ENCODE measurements around the gene FRY.

Gene FRY

GRCh38 chr13:32179708-32180107 lies 148.1 kb downstream of the FRY start:
- DNase-seq: peak; percentile 32

- DNase-seq: no peak
These were observed 156.1 kb downstream of the FRY start for GRCh38 chr13:32187651-32188050.

- no peak for DNase-seq
These were observed 160.0 kb downstream of the FRY start for GRCh38 chr13:32191452-32191998.

GRCh38 chr13:32195713-32196112 lies 164.1 kb downstream of the FRY start:
- no peak for DNase-seq

GRCh38 chr13:32199168-32199567 lies 167.6 kb downstream of the FRY start:
- no peak for DNase-seq

GRCh38 chr13:32200741-32201140 lies 169.2 kb downstream of the FRY start:
- DNase-seq: no peak

- DNase-seq: no peak
These were observed 170.2 kb downstream of the FRY start for GRCh38 chr13:32201809-32202208.

- DNase-seq: no peak
These were observed 170.7 kb downstream of the FRY start for GRCh38 chr13:32202268-32202667.

GRCh38 chr13:32203221-32203620 lies 171.6 kb downstream of the FRY start:
- no peak for DNase-seq

- no peak for DNase-seq
These were observed 172.2 kb downstream of the FRY start for GRCh38 chr13:32203736-32204135.

- peak; percentile 69 for DNase-seq
These were observed 174.0 kb downstream of the FRY start for GRCh38 chr13:32205431-32206096.

GRCh38 chr13:32206097-32206740 lies 174.6 kb downstream of the FRY start:
- peak; percentile 47 for DNase-seq

GRCh38 chr13:32208860-32209259 lies 177.3 kb downstream of the FRY start:
- DNase-seq: no peak

GRCh38 chr13:32209652-32210051 lies 178.1 kb downstream of the FRY start:
- DNase-seq: no peak

GRCh38 chr13:32210101-32210500 lies 178.5 kb downstream of the FRY start:
- DNase-seq: no peak

- DNase-seq: peak; percentile 21
These were observed 180.2 kb downstream of the FRY start for GRCh38 chr13:32211813-32212212.

GRCh38 chr13:32212421-32212820 lies 180.8 kb downstream of the FRY start:
- DNase-seq: no peak

GRCh38 chr13:32213626-32214025 lies 182.1 kb downstream of the FRY start:
- DNase-seq: peak; percentile 71

GRCh38 chr13:32214071-32214470 lies 182.5 kb downstream of the FRY start:
- DNase-seq: peak; percentile 92

- DNase-seq: no peak
These were observed 184.7 kb downstream of the FRY start for GRCh38 chr13:32216281-32216680.

GRCh38 chr13:32222046-32222676 lies 190.6 kb downstream of the FRY start:
- DNase-seq: no peak

GRCh38 chr13:32224916-32225315 lies 193.3 kb downstream of the FRY start:
- no peak for DNase-seq

GRCh38 chr13:32225481-32225931 lies 193.9 kb downstream of the FRY start:
- no peak for DNase-seq
